ENCODE results near the gene PCYT1A.

PCYT1A gene

DNA sequence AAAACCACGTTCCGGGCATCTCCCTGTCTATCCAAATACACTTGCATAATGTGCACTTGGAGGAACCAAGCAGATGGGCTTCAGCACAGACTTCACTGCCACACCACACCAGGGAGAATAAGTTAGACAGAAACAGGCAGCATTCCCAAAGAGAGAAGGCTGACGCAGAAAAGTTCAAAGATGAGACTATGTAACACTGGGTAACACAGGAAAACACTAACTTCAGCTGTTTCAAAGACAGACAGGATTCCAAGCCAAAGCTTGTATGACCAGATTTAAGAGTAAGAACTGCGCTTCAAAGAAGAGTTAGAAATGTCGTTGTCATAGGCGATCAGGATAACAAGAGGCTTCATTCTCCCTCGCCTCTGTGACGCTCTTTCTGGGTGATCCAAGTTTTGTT is 51.3 kb downstream of the PCYT1A start:
- TF ChIP-seq POLR2AphosphoS5 (IDR thresholded peaks at IDR 0.05; ENCODE audit: borderline replicate concordance, low read depth, low read length) (no peak), FOXP2 (optimal IDR thresholded peaks at IDR 0.05; ENCODE audit: control extremely low read depth, extremely low read length, insufficient read depth) (no peak), EZH2 (IDR thresholded peaks at IDR 0.05) (no peak)
- Histone ChIP-seq H3K36me3 (ENCODE audit: insufficient read depth, low read length) (peaks cover 1% of the 10 kb centered on the region), H3K27ac (no peak overlapping the region), H3K9me3 (ENCODE audit: low read depth, low read length) (no peaks in the 10 kb centered on the region), H3K9ac (ENCODE audit: insufficient read length) (no peak overlapping the region), H3K4me3 (no peak overlapping the region)
- no peak for DNase-seq (ENCODE audit: low read depth, low spot score)

DNA sequence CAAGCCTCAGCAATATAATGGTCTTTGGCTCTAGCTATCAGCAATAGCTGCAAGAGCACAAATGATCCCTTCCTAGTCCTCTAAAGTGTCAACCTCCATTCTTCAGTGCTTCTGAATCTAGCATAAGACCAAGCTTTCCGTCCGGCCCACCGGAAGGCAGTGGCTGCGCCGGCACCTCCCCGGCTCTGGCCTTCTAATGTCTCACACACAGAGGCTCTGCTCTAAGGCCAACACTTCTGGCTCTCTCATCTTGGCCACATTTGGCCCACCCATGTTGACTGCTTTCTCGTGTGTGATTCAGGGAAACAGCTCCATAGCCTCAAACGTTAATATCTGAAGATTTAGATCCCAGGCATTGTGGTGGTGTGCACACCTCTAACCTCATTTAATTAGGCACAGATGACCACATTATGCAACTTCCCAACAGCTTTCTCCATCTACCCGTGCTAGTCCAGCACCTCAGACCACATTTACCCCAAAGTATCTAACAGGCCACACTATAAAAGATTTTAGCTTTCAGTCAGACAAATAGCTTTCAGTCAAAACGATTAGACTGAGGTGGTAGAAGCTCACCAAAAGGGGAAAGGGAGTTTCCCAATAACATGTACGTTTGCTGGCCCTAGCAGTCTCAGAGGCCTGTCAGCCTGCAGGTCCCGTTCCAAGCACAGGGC is 51.9 kb downstream of the PCYT1A start:
- Histone ChIP-seq H3K4me3 (no peak overlapping the region), H3K27ac (no peak overlapping the region)

DNA sequence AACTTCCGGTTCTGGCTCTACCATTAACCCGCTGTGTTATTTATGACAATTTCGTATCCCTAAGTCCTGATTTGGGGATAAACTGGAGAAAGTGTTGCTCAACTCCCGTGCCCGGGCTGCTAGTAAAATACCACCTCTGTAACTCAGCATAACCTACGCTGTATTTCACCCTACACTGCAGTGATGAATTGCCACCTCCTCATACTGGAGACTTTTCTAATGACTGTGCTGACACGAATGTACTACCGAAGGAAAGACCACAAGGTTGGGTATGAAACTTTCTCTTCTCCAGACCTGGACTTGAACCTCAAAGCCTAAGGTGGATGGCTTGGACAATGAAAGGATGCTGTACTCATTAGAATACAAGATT is 54.7 kb downstream of the PCYT1A start:
- no peaks in the 10 kb centered on the region for H3K36me3 ChIP-seq (ENCODE audit: insufficient read depth, low read length)
- no peaks in the 10 kb centered on the region for H3K9me3 ChIP-seq (ENCODE audit: low read depth, low read length)
- H3K27ac ChIP-seq, result no peak overlapping the region
- DNase-seq (ENCODE audit: low read depth, low spot score), result no peak
- H3K9ac ChIP-seq (ENCODE audit: insufficient read length), result no peak overlapping the region
- H3K4me3 ChIP-seq, result no peak overlapping the region
- no peak for TF ChIP-seq FOXP2 (optimal IDR thresholded peaks at IDR 0.05; ENCODE audit: control extremely low read depth, extremely low read length, insufficient read depth)
- no peak for TF ChIP-seq POLR2AphosphoS5 (IDR thresholded peaks at IDR 0.05; ENCODE audit: borderline replicate concordance, low read depth, low read length)
- TF ChIP-seq EZH2 (IDR thresholded peaks at IDR 0.05), result no peak

More for the DNA sequence above, 51.9 kb downstream of the PCYT1A start:
- Histone ChIP-seq H3K9ac (ENCODE audit: insufficient read length) (no peak overlapping the region), H3K9me3 (ENCODE audit: low read depth, low read length) (no peaks in the 10 kb centered on the region), H3K36me3 (ENCODE audit: insufficient read depth, low read length) (no peaks in the 10 kb centered on the region; the same call in 1 of the 2 replicates)
- TF ChIP-seq POLR2AphosphoS5 (IDR thresholded peaks at IDR 0.05; ENCODE audit: borderline replicate concordance, low read depth, low read length), result no peak
- no peak for TF ChIP-seq FOXP2 (optimal IDR thresholded peaks at IDR 0.05; ENCODE audit: control extremely low read depth, extremely low read length, insufficient read depth)
- TF ChIP-seq EZH2 (IDR thresholded peaks at IDR 0.05), result no peak
- no peak for DNase-seq (ENCODE audit: low read depth, low spot score)

DNA sequence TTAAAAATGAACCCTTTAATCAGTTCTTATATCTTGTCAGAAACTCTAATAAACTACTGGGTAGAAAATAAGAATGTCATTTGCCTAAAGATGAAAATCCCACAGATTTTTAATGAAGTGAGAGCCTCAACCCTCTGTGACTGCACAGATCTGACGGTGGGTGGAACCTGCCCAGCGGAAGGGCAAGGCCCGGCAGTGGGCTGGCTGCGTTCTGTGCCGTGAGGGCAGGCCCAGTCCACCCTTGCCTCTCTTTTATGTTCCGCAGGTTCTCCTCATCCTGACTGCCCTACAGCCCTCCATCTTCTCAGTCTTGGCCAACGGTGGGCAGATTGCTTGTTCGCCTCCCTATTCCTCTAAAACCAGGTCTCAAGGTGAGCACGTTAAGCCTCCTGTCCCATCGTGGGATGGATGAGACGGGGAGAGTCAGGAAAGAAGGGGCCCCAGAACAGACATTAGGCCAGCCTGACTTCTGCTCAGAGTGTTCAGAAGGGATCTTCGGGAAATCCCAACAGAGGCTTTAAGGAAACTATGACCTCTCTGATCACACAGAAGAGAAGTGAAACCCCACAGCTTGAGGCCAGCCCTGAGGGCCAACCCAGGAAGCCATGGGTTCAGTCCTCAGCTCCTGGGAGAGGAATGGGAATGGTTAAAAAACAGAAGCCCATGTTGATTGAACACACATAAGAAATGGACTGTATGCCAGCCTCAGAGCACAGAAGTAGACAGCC is 55.2 kb downstream of the PCYT1A start:
- no peak overlapping the region for H3K9ac ChIP-seq (ENCODE audit: insufficient read length)
- H3K9me3 ChIP-seq (ENCODE audit: low read depth, low read length), result no peaks in the 10 kb centered on the region
- TF ChIP-seq FOXP2 (optimal IDR thresholded peaks at IDR 0.05; ENCODE audit: control extremely low read depth, extremely low read length, insufficient read depth) (no peak), POLR2AphosphoS5 (IDR thresholded peaks at IDR 0.05; ENCODE audit: borderline replicate concordance, low read depth, low read length) (no peak), EZH2 (IDR thresholded peaks at IDR 0.05) (no peak)
- no peak overlapping the region for H3K27ac ChIP-seq
- no peak for DNase-seq (ENCODE audit: low read depth, low spot score)
- no peaks in the 10 kb centered on the region for H3K36me3 ChIP-seq (ENCODE audit: insufficient read depth, low read length)
- H3K4me3 ChIP-seq, result no peak overlapping the region

DNA sequence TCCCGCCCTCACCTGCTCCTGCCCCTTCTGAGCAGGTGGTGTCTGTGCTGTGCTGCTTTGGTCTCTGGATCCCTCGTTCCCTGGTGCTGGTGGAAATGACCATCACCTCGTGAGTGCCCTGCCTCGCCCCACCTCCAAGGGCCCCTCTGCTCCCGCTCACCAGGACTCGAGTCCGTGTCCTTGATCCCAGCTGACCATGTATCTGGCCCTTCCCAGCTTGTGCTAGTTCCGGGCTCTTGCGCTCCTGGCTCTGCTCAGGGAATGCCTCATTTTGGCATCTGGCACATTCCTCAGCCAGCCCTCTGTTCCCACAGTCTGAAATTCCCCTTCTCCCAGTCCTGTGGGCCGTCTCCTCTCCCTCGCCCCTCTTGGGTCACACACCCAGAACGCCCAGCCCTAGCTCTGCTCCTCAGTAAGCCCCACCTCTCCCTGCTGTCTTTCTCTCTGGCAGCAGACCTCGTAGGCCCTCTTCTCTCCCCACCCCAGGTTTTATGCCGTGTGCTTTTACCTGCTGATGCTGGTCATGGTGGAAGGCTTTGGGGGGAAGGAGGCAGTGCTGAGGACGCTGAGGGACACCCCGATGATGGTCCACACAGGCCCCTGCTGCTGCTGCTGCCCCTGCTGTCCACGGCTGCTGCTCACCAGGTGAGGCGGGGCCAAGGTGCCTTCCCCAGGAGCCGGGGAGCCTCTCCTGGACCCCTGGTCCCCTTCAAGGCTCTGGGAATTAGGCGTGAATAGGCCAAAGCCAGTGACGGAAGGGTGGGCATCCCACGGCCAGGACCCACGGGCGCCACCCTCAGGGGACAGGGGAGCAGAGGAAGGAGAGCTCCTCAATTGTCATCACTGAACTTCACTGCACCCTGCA is 59.7 kb downstream of the PCYT1A start:
- Histone ChIP-seq H3K4me3 (no peak overlapping the region), H3K9me3 (ENCODE audit: low read depth, low read length) (no peaks in the 10 kb centered on the region), H3K27ac (no peak overlapping the region), H3K36me3 (ENCODE audit: insufficient read depth, low read length) (no peaks in the 10 kb centered on the region), H3K9ac (ENCODE audit: insufficient read length) (no peak overlapping the region)
- DNase-seq (ENCODE audit: low read depth, low spot score), result no peak
- TF ChIP-seq EZH2 (IDR thresholded peaks at IDR 0.05) (no peak), FOXP2 (optimal IDR thresholded peaks at IDR 0.05; ENCODE audit: control extremely low read depth, extremely low read length, insufficient read depth) (no peak), POLR2AphosphoS5 (IDR thresholded peaks at IDR 0.05; ENCODE audit: borderline replicate concordance, low read depth, low read length) (no peak)

DNA sequence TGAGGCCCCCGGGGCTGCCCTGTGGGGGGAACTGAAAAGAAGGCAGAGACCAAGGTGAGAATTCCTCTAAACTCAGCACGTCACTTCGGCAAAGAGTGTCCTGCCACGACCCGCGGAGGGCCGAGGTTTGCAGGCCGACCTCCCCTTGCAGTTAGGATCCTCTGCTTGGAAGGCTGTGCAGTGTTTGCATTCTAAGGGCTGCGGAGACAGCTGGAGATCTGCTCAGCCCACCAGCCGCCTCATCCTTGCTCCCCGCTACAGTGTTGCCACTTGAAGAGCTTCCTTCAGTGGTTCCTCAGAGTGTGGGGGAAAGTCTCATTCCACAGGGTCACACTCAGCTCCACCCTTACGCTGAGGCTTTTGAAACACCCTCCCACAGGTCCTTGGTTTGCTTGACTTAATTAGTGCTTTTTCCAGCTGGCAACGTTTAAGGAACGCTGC is 60.4 kb downstream of the PCYT1A start:
- Histone ChIP-seq H3K9ac (ENCODE audit: insufficient read length) (no peak overlapping the region), H3K9me3 (ENCODE audit: low read depth, low read length) (no peaks in the 10 kb centered on the region), H3K36me3 (ENCODE audit: insufficient read depth, low read length) (no peaks in the 10 kb centered on the region), H3K4me3 (no peak overlapping the region), H3K27ac (no peak overlapping the region)
- DNase-seq (ENCODE audit: low read depth, low spot score), result no peak
- TF ChIP-seq FOXP2 (optimal IDR thresholded peaks at IDR 0.05; ENCODE audit: control extremely low read depth, extremely low read length, insufficient read depth) (no peak), EZH2 (IDR thresholded peaks at IDR 0.05) (no peak), POLR2AphosphoS5 (IDR thresholded peaks at IDR 0.05; ENCODE audit: borderline replicate concordance, low read depth, low read length) (no peak)

DNA sequence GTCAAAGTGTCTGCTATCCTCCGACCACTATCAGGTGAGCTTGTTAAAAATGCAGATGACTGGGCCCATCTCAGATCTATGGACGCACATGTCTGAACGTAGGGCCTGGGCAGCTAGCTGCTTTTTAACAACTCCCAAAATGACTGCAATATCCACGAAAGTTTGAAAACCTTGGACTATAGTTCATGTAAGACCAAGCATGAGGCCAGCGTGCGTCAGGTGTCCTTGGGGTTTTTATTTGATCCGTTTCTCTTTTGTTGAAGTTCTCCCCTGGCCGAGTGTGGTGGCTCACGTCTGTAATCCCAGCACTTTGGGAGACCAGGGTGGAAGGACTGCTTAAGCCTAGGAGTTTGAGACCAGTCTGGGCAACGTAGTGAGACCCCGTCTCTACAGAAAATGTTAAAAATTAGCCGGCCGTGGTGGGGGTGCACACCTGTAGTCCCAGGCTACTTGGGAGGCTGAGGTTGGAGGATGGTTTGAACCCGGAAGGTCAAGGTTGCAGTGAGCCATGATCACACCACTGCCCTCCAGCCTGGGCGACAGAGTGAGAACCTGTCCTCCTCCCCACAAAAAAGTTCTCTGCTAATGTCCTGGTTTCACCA is 61.7 kb downstream of the PCYT1A start:
- no peak for TF ChIP-seq POLR2AphosphoS5 (IDR thresholded peaks at IDR 0.05; ENCODE audit: borderline replicate concordance, low read depth, low read length)
- no peak for TF ChIP-seq EZH2 (IDR thresholded peaks at IDR 0.05)
- no peak for TF ChIP-seq FOXP2 (optimal IDR thresholded peaks at IDR 0.05; ENCODE audit: control extremely low read depth, extremely low read length, insufficient read depth)
- H3K4me3 ChIP-seq, result no peak overlapping the region
- DNase-seq (ENCODE audit: low read depth, low spot score), result no peak

DNA sequence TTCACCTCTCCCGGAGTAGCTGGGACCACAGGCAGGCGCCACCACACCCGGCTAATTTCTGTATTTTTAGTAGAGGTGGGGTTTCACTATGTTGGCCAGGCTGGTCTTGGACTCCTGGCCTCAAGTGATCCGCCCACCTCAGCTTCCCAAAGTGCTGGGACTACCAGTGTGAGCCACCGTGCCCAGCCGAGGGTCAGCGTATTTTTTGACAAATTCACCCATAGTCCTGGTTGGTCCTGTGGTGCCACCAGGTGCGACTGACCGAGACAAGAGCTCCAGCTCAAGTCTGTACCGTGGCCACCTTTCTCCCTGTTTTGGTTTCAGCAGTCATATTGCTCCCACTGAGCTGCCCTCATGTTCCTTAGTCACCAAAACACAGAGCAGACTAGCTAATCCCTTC is 62.4 kb downstream of the PCYT1A start:
- TF ChIP-seq FOXP2 (optimal IDR thresholded peaks at IDR 0.05; ENCODE audit: control extremely low read depth, extremely low read length, insufficient read depth) (no peak), EZH2 (IDR thresholded peaks at IDR 0.05) (no peak), POLR2AphosphoS5 (IDR thresholded peaks at IDR 0.05; ENCODE audit: borderline replicate concordance, low read depth, low read length) (no peak)

More for the DNA sequence above, 61.7 kb downstream of the PCYT1A start:
- Histone ChIP-seq H3K36me3 (ENCODE audit: insufficient read depth, low read length) (no peaks in the 10 kb centered on the region), H3K27ac (no peak overlapping the region), H3K9ac (ENCODE audit: insufficient read length) (no peak overlapping the region), H3K9me3 (ENCODE audit: low read depth, low read length) (no peaks in the 10 kb centered on the region)

More for the DNA sequence above, 62.4 kb downstream of the PCYT1A start:
- H3K4me3 ChIP-seq, result no peak overlapping the region
- H3K36me3 ChIP-seq (ENCODE audit: insufficient read depth, low read length), result no peaks in the 10 kb centered on the region
- DNase-seq (ENCODE audit: low read depth, low spot score), result no peak
- no peaks in the 10 kb centered on the region for H3K9me3 ChIP-seq (ENCODE audit: low read depth, low read length)
- H3K27ac ChIP-seq, result no peak overlapping the region
- H3K9ac ChIP-seq (ENCODE audit: insufficient read length), result no peak overlapping the region
